HepG2 (cell line): ENCODE measurements around the gene LRRC3C. TPM values are rescaled to one million over a fixed set of nuclear protein-coding genes. Genes with fewer than 3 reads are reported as not detected.

Experiments
- ATAC-seq: fragments of 200-7000 bp; cut with Tn5 transposase; 3 replicates; pipeline ENCODE4 v1.9.1; 2020; ENCODE audit warnings: mild to moderate bottlenecking, moderate library complexity
- BruUV-seq: library from RNA; stranded (reverse); fragments of 400-500 nt; replicated peaks from 2 replicates; lab custom pipeline; 2021; lab: Mats Ljungman, UMichigan
- CTCF ChIA-PET: fragments of 300-600 bp; formaldehyde crosslinking; extraction: SDS; loops from one replicate; lab custom pipeline; 2021; ENCODE audit warnings: low total read pairs, inconsistent platforms, low intra/inter-chr PET ratio; lab: Yijun Ruan, JAX
- POLR2A ChIA-PET: fragments of 350-600 bp; sonication (Branson Sonifier 250); formaldehyde crosslinking; loops from one replicate; lab custom pipeline; 2020; ENCODE audit warnings: antibody characterized with exemption, inconsistent platforms; lab: Yijun Ruan, JAX
- DNase-seq: peaks from one replicate; pipeline ENCODE4 v3.0.0-alpha.2; 2015; ENCODE audit warnings: low spot score
- FAIRE-seq: peaks from 3 replicates; lab custom pipeline; 2011; peaks lifted over from hg19 to GRCh38; lab: Jason Lieb, UNC
- H2AFZ ChIP-seq: one replicate; pipeline ENCODE4 v1.6.1; 2011; ENCODE audit warnings: low read length, inconsistent platforms
- H3K27ac ChIP-seq: fragments of 300-600 bp; 3 replicates; pipeline ENCODE4 v1.8.0; 2011; ENCODE audit warnings: mixed run types, mild to moderate bottlenecking, mixed read lengths, low read length, inconsistent platforms; ENCODE audit not compliant: insufficient read depth; ENCODE audit errors: extremely low read length
- H3K27me3 ChIP-seq, 2 experiments: fragments of 200-600 bp in 1 of 2; 2 replicates in 1 of 2; 3 replicates in 1 of 2; pipeline versions ENCODE4 v1.6.0 to v1.8.0; 2011; ENCODE audit warnings: low read length in 2 of 2, mild to moderate bottlenecking in 2 of 2, moderate library complexity in 2 of 2, inconsistent platforms in 1 of 2; ENCODE audit not compliant: insufficient read depth in 2 of 2, control insufficient read depth in 1 of 2
- H3K36me3 ChIP-seq, 2 experiments: fragments of 200-600 bp in 1 of 2; replicated peaks in 1 of 2; 2 replicates in 1 of 2; 3 replicates in 1 of 2; pipeline versions ENCODE4 v1.5.1 to v1.8.0; 2011; ENCODE audit warnings: low read length in 2 of 2, inconsistent platforms in 1 of 2; ENCODE audit not compliant: insufficient read depth in 2 of 2, control insufficient read depth in 1 of 2
- H3K4me1 ChIP-seq: 2 replicates; pipeline ENCODE4 v1.5.1; 2012; ENCODE audit warnings: low read length, inconsistent platforms; ENCODE audit not compliant: insufficient read depth
- H3K4me2 ChIP-seq: 2 replicates; pipeline ENCODE4 v1.6.0; 2011; ENCODE audit warnings: low read depth, low read length, inconsistent platforms
- H3K4me3 ChIP-seq, 3 experiments: fragments of 200-600 bp in 1 of 3; sonication (generic), shearing (Covaris generic) in 1 of 3; replicated peaks in 1 of 3; 2 replicates each; pipeline ENCODE4 v1.5.1; 2011 to 2016; ENCODE audit warnings: low read length in 3 of 3, inconsistent platforms in 2 of 3, low read depth in 2 of 3, mild to moderate bottlenecking in 2 of 3, control low read depth in 1 of 3, mixed read lengths in 1 of 3; ENCODE audit not compliant: insufficient read depth in 1 of 3
- H3K79me2 ChIP-seq: one replicate; pipeline ENCODE4 v1.6.1; 2011; ENCODE audit warnings: low read length, inconsistent platforms; ENCODE audit not compliant: insufficient read depth
- H3K9ac ChIP-seq: 2 replicates; pipeline ENCODE4 v1.6.0; 2011; ENCODE audit warnings: mild to moderate bottlenecking, low read depth, low read length, inconsistent platforms; ENCODE audit not compliant: insufficient read depth
- H3K9me3 ChIP-seq: 2 replicates; pipeline ENCODE4 v1.5.1; 2012; ENCODE audit warnings: mild to moderate bottlenecking, low read length
- H4K20me1 ChIP-seq: 2 replicates; pipeline ENCODE4 v1.6.0; 2011; ENCODE audit warnings: inconsistent platforms, mild to moderate bottlenecking, low read length, moderate library complexity; ENCODE audit not compliant: insufficient read depth
- ATM ChIP-seq: fragments of 450-650 bp; IDR thresholded peaks from 2 replicates; pipeline ENCODE4 v1.7.1; 2017; ENCODE audit warnings: mild to moderate bottlenecking, borderline replicate concordance
- ETV5 ChIP-seq: IDR thresholded peaks from 2 replicates; pipeline ENCODE4 v1.6.1; 2018; ENCODE audit warnings: missing biosample characterization, missing genetic modification reagents, inconsistent platforms, borderline replicate concordance
- FOXP4 ChIP-seq: sonication (generic); formaldehyde crosslinking; IDR thresholded peaks from 2 replicates; pipeline ENCODE4 v1.4.0; 2020; ENCODE audit warnings: missing genetic modification reagents
- HMG20A ChIP-seq: IDR thresholded peaks from 2 replicates; pipeline ENCODE4 v1.6.1; 2016; ENCODE audit warnings: borderline replicate concordance
- HNF1A ChIP-seq, 2 experiments: sonication (generic) in 1 of 2; formaldehyde crosslinking in 1 of 2; IDR thresholded peaks; 2 replicates each; pipeline versions ENCODE4 v1.4.0 to v1.6.1; 2016 to 2020; ENCODE audit warnings: borderline replicate concordance in 1 of 2, low read depth in 1 of 2, mild to moderate bottlenecking in 1 of 2, missing genetic modification reagents in 1 of 2
- HOXA5 ChIP-seq: sonication (generic); formaldehyde crosslinking; IDR thresholded peaks from 2 replicates; pipeline ENCODE4 v1.4.0; 2020; ENCODE audit warnings: missing genetic modification reagents
- IRF1 ChIP-seq: sonication (generic); formaldehyde crosslinking; IDR thresholded peaks from 2 replicates; pipeline ENCODE4 v1.4.0; 2020; ENCODE audit warnings: low read depth, mild to moderate bottlenecking, missing genetic modification reagents
- JDP2 ChIP-seq: sonication (generic); formaldehyde crosslinking; IDR thresholded peaks from 2 replicates; pipeline ENCODE4 v1.8.1; 2022; ENCODE audit warnings: missing genetic modification reagents, borderline replicate concordance
- NCOA5 ChIP-seq: sonication (generic); formaldehyde crosslinking; IDR thresholded peaks from 2 replicates; pipeline ENCODE4 v1.4.0; 2020; ENCODE audit warnings: missing genetic modification reagents
- NFE2L2 ChIP-seq: fragments of 150-350 bp; IDR thresholded peaks from 2 replicates; pipeline ENCODE4 v1.6.1; 2014; ENCODE audit warnings: low read length
- REL ChIP-seq: sonication (generic); formaldehyde crosslinking; conservative IDR thresholded peaks from 2 replicates; pipeline ENCODE4 v1.8.0; 2022; ENCODE audit warnings: mild to moderate bottlenecking, missing genetic modification reagents, moderate library complexity
- RNF2 ChIP-seq: fragments of 450-650 bp; conservative IDR thresholded peaks from 2 replicates; pipeline ENCODE4 v1.6.1; 2016; ENCODE audit warnings: low read depth
- TCF7L2 ChIP-seq: IDR thresholded peaks from 2 replicates; pipeline ENCODE4 v1.6.1; 2011; ENCODE audit warnings: mild to moderate bottlenecking, low read depth, low read length, moderate library complexity
- U2AF2 ChIP-seq: fragments of 200-400 bp; formaldehyde crosslinking; IDR thresholded peaks from 2 replicates; pipeline ENCODE4 v1.6.1; 2017; ENCODE audit warnings: low read depth, mild to moderate bottlenecking, low read length
- XBP1 ChIP-seq: sonication (generic); formaldehyde crosslinking; IDR thresholded peaks from 2 replicates; pipeline ENCODE4 v1.5.0; 2020; ENCODE audit warnings: missing genetic modification reagents
- ZNF749 ChIP-seq: sonication (generic); formaldehyde crosslinking; IDR thresholded peaks from 2 replicates; pipeline ENCODE4 v1.8.0; 2022; ENCODE audit warnings: mild to moderate bottlenecking, missing genetic modification reagents, moderate library complexity, borderline replicate concordance
- ZSCAN20 ChIP-seq: sonication (generic); formaldehyde crosslinking; IDR thresholded peaks from 2 replicates; pipeline ENCODE4 v1.4.0; 2020; ENCODE audit warnings: missing genetic modification reagents, mild to moderate bottlenecking, borderline replicate concordance
- WGBS: methylation state at CpG from one replicate; pipeline ENCODE4 v1.1.6; 2017; ENCODE audit warnings: low lambda C conversion rate; 5-methylcytosine and 5-hydroxymethylcytosine counted together
- in situ Hi-C: cut with HindIII; loops from 2 replicates; pipeline ENCODE4 v1.10.0; 2017; ENCODE audit warnings: low pct_unique_long_range_greater_than_20kb; ENCODE audit not compliant: extremely low pct_ligation_motif_present
- intact Hi-C: fragments of 100-400 bp; cut with micrococcal nuclease; formaldehyde crosslinking; loops from one replicate; pipeline ENCODE4 v1.10.0; 2022; ENCODE audit not compliant: unreplicated experiment
- polyA plus RNA-seq, 8 experiments: library from polyadenylated mRNA; depleted of rRNA in 3 of 8; stranded (reverse) in 7 of 8; unstranded in 1 of 8; fragments of >200 nt; fragmentation: Illumina TruSeq in 4 of 8; extraction: Trizol in 4 of 8; gene quantifications; 2 replicates each; pipeline versions ENCODE4 v1.2.1 to v1.2.3, GENCODE V29; 2011 to 2016; ENCODE audit warnings: low read depth in 4 of 8, missing spikeins in 1 of 8, mixed read lengths in 1 of 8; ENCODE audit not compliant: insufficient read depth in 1 of 8
- total RNA-seq, 5 experiments: library from RNA; depleted of rRNA; stranded (reverse); fragments of >200 nt; fragmentation: Illumina TruSeq; extraction: Trizol; gene quantifications; 2 replicates each; pipeline ENCODE4 v1.2.3, GENCODE V29; 2016; ENCODE audit warnings: low read depth in 1 of 5
- TF ChIP-seq, protein P1 (sequence below): IDR thresholded peaks from 2 replicates; pipeline ENCODE4 v1.6.1; 2016; ENCODE audit warnings: mild to moderate bottlenecking

LRRC3C gene
- total and polyA plus RNA-seq, 2 of the 13 experiments (the other 11 are each of a cell fraction or from before 2014, with no cell fraction given) = 0.17 TPM; not detected in 1

DNA sequence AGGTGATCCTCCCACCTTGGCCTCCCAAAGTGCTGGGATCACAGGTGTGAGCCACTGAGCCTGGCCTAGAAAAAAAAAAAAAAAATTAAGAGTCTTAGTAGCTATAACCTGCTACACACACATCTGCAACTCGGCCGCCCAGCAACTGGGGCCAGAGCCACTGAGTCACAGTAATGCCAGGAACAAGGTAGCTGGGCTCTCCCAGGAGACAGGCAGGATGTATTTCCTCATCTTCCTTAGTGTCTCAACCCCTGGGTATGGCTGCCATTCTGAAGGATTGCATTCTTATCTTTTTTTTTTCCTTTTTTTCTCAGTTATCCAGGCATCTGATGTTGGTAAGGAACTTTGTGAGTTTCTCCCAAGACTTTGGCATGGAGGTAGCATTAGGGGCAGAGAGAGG is 46.0 kb downstream of the LRRC3C start:
- Histone ChIP-seq H3K4me3 (no peak overlapping the region), H3K4me1 (no peaks in the 10 kb centered on the region), H3K27me3 (peaks cover 9 to 58% of the 10 kb centered on the region in 2 experiments), H3K9ac (no peak overlapping the region), H3K27ac (no peak overlapping the region), H3K9me3 (no peaks in the 10 kb centered on the region), H3K79me2 (no peaks in the 10 kb centered on the region), H3K36me3 (no peaks in the 10 kb centered on the region), H3K4me2 (no peak overlapping the region), H2AFZ (no peak overlapping the region), H4K20me1 (no peaks in the 10 kb centered on the region)
- BruUV-seq = no TSS peak
- DNase-seq (no peak), ATAC-seq (no peak), FAIRE-seq (no peak)
- WGBS = 84% methylated on average over 2 of the region's 2 CpGs
- ChIA-PET CTCF (no interaction called here), POLR2A (interaction anchor here (0.9 kb wide), 1 partner anchor 219 kb away, joined by 3 read pairs; no protein-coding TSS in a partner anchor)
- intact Hi-C loops = no loop called here
- in situ Hi-C loops = loop anchor here (5.0 kb wide), 1 partner anchor 51 kb away; no protein-coding TSS in a partner anchor
- no peak for TF ChIP-seq NCOA5 (CRISPR knock-in tag)
- no peak for TF ChIP-seq U2AF2
- no peak for TF ChIP-seq ZNF749
- TF ChIP-seq HOXA5 (CRISPR knock-in tag) = no peak
- no peak for TF ChIP-seq JDP2 (CRISPR knock-in tag)
- TF ChIP-seq REL (CRISPR knock-in tag) = no peak
- no peak for TF ChIP-seq ZSCAN20 (CRISPR knock-in tag)
- no peak for TF ChIP-seq NFE2L2
- TF ChIP-seq TCF7L2 = no peak
- TF ChIP-seq ATM = no peak
- TF ChIP-seq, protein P1, sequence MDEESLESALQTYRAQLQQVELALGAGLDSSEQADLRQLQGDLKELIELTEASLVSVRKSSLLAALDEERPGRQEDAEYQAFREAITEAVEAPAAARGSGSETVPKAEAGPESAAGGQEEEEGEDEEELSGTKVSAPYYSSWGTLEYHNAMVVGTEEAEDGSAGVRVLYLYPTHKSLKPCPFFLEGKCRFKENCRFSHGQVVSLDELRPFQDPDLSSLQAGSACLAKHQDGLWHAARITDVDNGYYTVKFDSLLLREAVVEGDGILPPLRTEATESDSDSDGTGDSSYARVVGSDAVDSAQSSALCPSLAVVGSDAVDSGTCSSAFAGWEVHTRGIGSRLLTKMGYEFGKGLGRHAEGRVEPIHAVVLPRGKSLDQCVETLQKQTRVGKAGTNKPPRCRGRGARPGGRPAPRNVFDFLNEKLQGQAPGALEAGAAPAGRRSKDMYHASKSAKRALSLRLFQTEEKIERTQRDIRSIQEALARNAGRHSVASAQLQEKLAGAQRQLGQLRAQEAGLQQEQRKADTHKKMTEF = no peak
- TF ChIP-seq HNF1A (IDR thresholded peaks at IDR 0.05; ENCODE audit: low read depth) = no peak
- no peak for TF ChIP-seq HNF1A (CRISPR knock-in tag; IDR thresholded peaks at IDR 0.05; ENCODE audit: borderline replicate concordance)
- TF ChIP-seq XBP1 (CRISPR knock-in tag) = no peak
- no peak for TF ChIP-seq RNF2
- no peak for TF ChIP-seq ETV5 (CRISPR knock-in tag)
- TF ChIP-seq IRF1 (CRISPR knock-in tag) = no peak
- TF ChIP-seq HMG20A (CRISPR knock-in tag) = no peak
- TF ChIP-seq FOXP4 (CRISPR knock-in tag) = no peak
